ENCODE data around the gene XRN1.
"Not testable (repeated sequence)": the region's sequence is repeated elsewhere in the genome, so short reads cannot be mapped to it uniquely, and the experiment has no call there.

The XRN1 gene

DNA sequence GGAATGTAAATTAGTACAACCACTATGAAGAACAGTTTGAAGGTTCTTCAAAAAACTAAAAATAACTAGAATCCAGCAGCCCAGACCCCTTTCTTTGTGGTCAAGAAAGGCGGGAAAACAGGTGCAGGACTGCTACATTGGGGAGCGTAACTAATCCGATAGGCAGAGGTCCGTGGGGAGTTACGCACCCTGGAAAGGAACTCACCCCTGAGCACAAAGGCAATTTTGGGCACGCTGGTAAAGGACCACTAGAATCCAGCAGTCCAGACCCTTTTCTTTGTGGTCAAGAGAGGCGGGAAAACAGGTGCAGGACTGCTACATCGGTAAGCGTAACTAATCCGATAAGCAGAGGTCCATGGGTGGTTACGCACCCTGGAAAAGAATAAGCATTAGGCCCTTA lies 9.7 kb downstream of the XRN1 start:
- DNase-seq (ENCODE audit: low spot score) = not testable (repeated sequence)

DNA sequence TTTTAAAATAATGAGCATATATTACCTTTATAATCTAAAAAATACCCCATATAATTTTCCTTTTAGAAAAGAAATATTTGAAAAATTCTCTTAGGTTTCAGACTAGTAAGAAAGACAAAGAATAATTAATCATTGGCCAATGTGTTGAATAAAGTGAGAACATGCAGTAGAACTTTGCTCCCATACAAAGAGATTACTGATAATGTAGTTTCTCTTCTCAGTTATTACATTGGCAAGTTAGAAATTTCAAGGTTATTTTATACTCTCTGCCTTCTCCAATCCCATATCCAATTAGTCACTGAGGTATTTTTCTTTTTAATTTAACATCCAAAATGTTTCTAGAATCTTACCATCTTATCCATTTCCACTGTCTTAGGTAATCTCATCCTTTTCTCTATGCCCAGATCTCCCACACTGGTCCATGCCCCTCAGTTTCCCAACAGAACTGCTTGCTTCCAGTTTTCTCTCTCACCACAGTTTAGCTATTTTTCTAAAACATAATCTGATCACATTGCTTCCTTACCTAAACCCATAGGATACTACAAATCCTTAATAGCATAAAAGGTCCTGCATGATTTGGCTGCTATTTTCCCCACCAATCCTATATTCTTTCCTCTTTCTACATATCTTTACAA lies 10.8 kb downstream of the XRN1 start:
- DNase-seq (ENCODE audit: low spot score) = no peak

DNA sequence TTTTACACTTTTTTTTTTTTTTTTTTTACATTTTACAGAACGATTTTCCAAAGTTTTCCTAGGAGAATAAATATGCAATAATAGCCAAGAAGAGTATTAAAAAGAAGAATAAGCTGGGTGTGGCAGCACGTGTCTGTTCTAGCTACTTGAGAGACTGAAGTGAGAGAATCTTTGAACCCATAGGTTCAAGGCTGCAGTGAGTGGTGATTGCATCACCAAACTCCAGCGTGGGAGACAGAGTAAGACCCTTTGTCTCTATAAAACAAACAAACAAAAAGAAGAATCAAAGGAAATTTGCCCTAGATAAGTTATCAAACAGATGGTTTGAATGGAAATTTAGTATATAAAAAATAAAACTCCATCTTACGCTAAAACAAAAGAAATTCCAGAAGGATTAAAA lies 13.3 kb downstream of the XRN1 start:
- no peak for DNase-seq (ENCODE audit: low spot score)

DNA sequence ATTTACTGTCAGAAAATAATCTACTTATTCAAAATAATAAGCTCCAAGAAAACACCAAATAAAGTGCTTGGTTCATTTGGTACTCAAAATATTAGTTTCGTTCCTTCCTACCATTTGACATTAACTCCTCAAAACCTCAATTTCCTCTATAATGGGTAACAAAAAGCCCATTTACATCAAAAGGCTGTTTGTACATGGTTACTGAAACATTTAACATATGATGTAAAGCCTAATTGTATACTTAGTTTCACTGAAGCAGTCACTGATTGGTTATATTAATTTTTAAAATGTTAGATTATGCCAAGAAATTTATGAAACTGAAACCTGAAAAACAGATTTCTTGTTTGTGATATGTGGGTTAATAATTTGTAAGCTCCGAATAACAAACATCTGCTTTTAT lies 14.7 kb downstream of the XRN1 start:
- DNase-seq (ENCODE audit: low spot score) = no peak

DNA sequence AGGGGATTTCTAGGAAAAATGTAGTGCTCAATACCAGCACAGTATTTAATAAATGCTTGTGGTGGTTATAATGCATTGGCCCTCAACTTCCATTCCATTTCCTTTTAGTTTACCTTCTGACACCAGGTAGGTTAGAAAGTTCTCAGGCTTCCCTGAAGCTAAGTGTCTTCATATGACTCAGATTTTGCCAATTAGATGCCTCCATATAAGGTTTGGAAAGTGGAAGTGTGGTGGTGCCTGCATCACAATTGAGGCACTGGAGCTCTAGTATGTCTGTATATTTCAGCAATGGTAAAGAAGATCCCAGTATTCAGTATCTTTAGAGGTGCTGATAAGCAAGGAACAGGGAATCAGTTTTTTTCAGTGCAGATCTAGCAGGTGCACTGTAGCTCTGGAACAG lies 18.3 kb downstream of the XRN1 start:
- no peak for DNase-seq (ENCODE audit: low spot score)

DNA sequence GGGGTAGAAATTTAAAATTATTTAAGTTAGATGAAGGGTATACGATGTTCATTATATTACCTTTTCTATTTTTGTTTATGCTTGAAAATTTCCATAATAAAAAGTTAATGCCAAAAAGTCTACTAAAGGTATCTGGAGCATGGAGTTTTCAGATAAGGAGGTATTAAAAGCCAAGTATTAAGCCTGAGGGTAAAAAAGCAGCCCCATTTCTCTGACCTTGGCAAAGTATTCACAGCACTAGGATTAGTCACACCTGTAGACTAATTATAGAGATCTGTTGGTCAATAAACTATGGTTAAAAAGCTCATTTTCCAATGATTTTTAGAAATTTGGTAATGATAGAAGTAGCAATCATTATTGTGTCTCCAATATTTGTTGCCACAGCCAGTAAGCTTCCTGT lies 23.1 kb downstream of the XRN1 start:
- no peak for DNase-seq (ENCODE audit: low spot score)

DNA sequence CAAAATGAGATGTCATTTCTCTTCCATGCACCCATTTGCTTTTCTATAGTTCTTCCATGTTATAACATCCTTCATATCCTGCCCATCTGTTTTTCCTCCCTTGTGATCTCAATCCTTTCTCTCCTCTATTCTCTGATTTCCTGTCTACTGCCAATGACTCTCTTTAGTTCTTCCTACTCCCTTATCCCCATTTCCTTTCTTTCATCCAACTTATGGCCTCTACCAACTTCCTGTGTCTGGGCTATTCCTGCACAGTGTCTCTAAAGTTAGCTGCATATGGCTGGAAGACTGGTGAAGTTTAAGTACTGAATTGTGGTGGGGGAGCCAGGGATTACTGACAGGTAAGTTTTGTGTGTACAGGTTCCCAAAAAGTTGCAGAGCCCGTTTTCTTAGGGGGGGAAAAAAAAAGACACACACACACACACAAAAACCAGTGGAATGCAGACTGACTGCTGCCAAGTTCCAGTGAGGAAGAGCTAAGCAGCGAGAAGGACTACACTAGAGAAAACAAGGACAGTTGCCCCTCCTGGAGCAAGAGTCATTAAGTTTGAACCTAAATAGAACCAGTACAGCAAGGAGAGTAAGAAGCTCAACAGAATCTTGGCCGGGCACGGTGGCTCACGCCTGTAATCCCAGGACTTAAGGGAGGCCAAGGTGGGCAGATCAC lies 28.8 kb downstream of the XRN1 start:
- DNase-seq (ENCODE audit: low spot score) = no peak

DNA sequence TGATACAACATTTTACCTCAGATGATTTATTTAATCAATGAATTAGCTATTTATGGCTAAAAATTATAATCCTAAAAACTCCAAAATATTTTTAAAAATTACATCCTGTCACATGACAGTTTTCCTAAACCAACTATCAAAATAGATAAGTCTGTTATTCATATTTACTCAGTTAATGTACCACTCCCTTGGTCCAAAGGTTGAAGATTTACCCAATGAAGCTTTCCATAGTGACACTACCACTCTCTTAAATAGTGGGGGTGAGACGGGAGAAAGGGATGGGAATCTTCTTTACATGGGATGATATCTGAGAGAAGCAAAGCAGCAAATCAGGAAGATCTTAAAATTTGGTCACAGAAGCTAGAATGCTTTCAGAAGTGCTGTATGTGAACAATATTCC lies 30.5 kb downstream of the XRN1 start:
- no peak for DNase-seq (ENCODE audit: low spot score)

DNA sequence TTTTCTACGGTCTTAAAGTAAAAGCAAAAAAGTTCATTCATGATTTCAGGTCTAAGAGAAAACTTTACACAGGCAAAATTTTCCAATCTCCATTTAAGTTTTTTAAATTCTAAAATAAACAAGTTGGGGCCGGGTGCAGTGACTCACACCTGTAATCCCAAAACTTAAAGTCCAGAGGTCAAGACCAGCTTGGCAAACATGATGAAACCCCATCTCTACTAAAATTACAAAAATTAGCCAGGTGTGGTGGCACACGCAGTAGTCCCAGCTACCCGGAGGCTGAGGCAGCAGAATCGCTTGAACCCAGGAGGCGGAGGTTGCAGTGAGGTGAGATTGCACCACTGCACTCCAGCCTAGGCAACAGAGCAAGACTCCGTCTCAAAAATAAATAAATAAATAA lies 47.3 kb downstream of the XRN1 start:
- not testable (repeated sequence) for DNase-seq (ENCODE audit: low spot score)

DNA sequence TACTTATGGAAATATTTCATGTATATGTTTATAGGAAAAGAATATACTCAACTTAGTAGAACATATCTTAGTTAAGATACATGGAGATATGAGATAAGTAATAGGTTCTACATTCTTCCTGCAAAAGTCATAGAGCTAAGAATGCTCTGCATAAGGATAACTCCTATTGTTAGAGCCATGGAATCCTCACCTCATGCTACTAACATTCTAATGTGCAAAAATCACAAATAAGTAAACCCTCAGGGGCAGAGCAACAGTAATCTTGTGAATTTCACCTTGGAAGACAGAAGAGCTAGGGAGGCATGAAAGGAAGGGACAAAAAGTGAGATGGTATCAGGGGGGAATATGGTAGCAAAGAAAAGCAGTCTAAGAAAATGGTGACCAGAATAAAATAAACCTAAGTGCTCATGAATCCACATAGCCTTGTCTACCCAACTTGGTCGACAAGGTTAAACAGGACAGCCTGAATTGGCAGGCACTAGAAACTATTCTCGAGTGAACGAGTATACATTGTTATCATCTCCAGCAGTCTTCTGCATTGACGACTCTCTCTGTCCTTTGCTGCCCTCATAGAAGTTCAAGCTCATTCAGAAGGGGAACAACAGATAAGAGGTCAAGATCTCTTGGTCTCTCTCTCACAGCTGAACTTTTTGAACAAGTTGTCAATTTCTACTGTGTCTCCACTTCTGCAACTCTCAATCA lies 52.8 kb downstream of the XRN1 start:
- DNase-seq (ENCODE audit: low spot score) = no peak

DNA sequence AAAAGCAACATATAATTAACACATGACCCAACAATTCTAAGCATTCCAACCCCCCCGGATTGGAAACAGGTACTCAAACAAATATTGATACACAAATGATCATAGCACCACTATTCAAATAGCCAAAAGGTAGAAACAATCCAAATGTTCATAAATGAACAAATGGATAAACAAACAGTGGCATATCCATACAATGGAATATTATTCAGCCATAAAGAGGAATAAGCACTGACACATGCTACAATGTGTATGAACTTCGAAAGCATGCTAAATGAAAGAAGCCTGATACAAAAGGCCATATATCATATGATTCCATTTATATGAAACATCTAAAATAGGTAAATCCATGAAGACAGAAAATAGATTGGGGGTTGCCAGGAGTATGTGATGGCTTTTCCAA lies 62.8 kb downstream of the XRN1 start:
- DNase-seq (ENCODE audit: low spot score) = no peak

DNA sequence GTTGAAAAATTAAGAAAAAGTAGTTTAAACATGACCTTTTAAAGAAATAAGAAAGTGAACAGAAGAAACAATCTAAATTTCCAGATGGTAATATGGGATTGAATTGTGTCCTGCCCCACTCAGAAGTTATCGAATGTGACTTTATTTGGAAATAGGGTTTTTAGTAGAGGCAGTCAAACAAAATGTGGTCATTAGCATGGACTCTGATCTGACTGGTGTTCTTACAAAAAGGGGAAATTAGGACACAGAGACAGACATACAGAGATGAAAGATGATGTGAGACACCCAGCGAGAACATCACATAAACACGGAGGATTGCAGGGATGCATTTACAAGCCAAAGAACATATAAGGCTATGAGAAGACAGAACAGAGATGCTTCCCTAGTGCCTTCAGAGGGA lies 73.2 kb downstream of the XRN1 start:
- DNase-seq (ENCODE audit: low spot score) = no peak

DNA sequence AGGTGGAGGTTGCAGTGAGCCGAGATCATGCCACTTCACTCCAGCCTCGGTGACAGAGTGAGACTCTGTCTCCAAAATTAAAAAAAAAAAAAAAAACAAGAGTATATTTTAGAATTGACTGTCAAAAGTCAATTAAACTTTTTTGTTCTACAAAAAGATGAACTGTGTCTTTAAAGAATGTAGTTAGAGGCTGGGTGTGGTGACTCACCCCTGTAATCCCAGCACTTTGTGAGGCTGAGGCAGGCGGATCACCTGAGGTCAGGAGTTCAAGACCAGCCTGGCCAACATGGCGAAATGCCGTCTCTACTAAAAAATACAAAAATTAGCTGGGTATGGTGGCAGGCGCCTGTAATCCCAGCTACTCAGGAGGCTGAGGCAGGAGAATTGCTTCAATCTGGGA lies 78.3 kb downstream of the XRN1 start:
- not testable (repeated sequence) for DNase-seq (ENCODE audit: low spot score)

DNA sequence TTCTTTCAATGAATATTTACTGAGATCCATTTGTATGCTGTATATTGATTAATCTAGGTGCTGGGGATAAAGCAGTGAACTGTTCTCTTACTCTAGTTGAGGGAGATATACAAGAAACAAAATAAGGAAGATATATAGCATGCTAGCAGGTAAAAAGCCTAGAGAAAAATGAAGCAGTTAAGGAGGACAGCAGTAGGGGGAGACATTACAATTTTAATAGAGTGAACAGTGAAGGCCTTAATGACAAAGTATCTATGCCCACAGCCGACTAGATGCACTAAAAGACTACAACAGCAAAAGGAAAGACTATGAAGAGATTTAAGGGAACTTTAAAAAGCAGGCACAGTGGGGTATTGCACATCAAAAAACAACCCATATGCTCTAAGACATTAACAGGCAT lies 81.4 kb downstream of the XRN1 start:
- DNase-seq (ENCODE audit: low spot score) = no peak

DNA sequence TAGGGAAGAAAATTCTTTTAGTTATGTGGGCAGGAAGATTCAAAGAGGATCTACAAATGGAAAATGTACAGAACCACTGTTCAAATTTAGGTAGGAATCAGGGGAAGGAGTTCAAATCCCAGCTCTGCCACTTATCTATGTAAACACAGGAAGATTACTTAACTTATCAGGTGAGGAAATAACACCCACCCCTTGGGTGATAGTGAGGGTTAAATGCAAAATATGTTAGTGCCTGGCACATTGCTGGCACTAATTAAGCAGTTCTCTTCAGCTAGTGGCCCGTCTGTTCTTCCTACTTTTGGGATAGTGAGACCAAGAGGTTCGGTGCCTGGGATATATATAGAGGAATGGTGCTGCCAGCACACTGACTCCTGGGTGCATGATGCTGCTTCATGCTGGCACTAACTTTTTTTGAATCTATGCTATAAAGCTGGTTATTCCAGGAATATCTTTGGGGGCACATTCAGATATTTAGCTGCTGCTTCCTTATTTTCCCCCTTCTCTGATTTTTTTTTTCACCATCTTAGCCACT lies 83.8 kb downstream of the XRN1 start:
- no peak for DNase-seq (ENCODE audit: low spot score)

DNA sequence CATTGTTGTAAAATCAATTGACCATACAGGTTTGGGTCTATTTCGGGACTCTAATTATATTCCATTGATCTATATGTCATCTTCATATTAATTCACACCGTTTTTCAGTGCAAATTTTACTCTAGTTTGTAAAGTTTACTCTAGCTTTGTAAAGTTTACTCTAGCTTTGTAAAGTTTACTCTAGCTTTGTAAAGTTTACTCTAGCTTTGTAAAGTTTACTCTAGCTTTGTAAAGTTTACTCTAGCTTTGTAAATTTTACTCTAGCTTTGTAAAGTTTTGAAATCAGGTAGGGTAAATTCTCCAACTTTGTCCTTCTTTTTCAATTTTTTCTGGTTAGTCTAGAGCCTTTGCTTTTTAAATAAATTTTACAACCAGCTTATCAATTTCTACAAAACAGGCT lies 84.4 kb downstream of the XRN1 start:
- not testable (repeated sequence) for DNase-seq (ENCODE audit: low spot score)

DNA sequence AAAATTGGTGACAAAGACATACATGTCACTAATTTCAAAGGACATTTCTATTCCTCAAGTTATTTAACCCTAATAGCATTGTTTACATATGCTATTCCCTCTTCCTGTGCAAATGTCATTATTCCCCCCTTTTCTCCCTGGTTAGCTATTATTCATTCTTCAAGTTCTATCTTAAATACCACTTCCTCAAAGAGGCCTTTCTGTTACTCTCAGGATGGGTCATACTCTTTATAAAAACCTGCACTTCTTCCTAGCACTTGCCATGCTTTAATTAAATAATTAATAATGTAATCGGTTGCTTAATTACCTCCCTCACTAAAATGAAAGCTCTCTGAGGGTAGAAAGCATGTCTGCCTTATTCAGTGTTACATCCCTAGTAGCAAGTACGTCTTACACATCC lies 88.5 kb downstream of the XRN1 start:
- no peak for DNase-seq (ENCODE audit: low spot score)

DNA sequence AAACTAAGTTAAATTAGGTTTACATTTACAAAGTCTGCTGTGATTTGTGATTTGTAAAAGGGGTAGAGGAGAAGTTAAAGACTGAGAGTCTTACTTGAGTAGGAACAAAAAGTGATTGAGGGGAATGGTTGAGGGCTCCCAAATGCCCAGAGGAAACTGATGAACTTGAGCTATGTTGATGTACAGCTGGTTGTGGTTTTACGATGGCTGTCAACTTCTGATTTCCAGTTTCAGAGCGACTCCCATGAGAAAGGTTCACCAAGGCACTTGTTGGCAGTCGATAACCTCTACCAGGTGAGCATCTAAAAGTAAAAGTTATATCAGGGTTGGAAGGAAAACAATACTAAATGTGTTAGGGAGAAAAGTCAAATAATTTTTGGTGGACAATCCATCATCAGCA lies 91.0 kb downstream of the XRN1 start:
- DNase-seq (ENCODE audit: low spot score) = no peak

DNA sequence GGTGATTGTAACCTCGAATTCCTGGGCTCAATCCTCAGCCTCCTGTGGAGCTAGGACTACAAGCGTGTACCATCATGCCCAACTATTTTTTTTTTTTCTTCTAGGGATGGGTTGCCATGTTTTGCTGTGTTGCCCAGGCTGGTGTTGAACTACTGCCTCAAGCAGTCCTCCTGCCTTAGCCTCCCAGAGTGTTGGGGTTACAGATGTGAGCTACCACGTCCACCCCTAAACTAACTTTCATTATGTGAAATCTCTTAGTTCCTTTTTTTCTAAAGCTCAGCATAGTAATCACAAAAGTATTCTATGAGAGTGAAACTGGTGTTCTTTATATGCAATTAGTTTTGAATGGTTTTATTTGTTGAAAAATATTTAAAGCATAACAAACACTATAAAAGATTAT lies 92.1 kb downstream of the XRN1 start:
- DNase-seq (ENCODE audit: low spot score) = no peak

DNA sequence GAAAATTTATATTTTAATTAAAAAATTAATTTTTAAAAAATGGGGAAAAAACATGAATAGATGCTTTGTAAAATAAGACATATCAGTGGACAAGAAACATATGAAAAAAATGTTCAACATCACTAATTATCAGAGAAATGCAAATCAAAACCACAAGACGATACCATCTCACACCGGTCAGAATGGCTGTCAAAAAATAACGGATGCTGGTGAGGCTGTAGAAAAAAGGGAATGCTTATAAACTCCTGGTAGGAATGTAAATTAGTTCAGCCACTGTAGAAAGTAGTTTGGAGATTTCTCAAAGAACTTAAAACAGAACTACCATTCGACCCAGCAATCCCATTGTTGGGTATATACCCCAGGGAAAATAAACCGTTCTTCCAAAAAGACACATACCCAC lies 93.8 kb downstream of the XRN1 start:
- no peak for DNase-seq (ENCODE audit: low spot score)

DNA sequence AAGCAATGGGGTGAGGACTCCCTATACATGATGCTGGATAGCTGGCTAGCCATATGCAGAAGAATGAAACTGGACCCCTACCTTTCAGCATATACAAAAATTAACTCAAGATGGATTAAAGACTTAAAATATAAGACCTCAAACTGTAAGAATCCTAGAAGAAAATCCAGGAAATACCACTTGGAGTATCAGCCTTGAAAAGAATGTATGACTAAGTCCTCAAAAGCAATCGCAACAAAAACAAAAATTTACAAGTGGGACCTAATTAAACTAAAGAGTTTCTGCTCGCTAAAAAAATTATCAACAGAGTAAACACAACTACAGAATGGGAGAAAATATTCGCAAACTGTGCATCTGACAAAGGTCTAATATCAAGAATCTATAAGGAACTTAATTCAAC lies 94.3 kb downstream of the XRN1 start:
- no peak for DNase-seq (ENCODE audit: low spot score)

DNA sequence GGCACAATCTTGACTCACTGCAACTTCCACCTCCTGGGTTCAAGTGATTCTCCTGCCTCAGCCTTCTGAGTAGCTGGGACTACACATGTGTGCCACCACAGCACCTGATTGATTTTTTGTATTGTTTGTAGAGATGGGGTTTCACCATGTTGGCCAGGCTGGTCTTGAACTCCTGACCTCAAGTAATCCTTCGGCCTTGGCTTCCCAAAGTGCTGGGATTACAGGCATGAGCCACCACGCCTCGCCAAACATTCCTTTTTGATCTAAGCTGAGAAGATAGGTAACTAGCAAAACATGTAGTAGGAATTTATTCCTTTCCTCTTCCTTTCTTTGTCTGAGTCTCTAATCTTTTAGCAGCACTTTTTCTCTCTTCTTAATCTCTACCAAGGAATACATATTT lies 95.1 kb downstream of the XRN1 start:
- DNase-seq (ENCODE audit: low spot score) = not testable (repeated sequence)

DNA sequence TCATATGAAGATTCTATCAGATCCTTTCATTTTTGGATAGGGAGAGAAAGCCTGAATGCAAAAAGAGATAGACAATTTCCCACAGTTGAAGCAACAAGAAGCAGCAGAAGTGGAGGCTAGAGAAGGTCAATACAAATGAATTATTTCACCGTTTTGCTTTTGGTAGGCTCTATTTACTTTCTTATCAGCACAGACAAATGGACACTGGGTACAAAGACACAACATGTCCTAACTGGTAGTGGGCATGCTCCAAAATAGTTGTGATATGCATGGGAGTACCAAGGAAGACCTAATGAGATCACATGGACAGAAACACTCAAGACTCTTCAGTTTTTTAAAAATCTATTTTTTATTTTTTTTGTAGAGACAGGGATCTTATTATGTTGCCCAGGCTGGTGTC lies 99.4 kb downstream of the XRN1 start:
- no peak for DNase-seq (ENCODE audit: low spot score)
